Measurements from ENCODE around the gene AFF3. TPM values are rescaled to one million over a fixed set of nuclear protein-coding genes. Genes with fewer than 3 reads are reported as not detected.
A peak's percentile ranks its signal among the peaks of the same experiment; 100 is the strongest.

AFF3 gene
- total RNA-seq, 1 experiment from 2014 or later, result 0.22 TPM

DNA sequence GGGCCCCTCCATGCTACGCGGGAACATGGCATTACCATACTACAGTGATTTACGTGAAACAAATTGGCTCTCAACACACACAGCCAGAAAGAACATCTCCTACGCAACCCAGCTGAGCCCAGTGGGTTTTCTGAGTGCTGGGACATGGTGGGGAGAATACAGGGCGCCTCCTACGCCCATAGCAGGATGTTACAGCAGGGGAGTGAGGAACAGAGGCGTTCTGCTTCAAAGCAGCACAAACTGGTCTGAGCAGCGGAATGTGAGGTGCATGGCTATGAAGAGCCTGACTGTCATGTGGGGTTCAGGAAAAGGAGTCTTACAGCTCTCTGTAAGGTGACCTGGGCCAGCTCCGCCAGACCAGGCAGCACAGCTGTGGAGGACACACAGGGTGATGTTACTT is 543.9 kb downstream of the AFF3 start:
- Histone ChIP-seq H4K5ac (ENCODE audit: insufficient read length, low read depth, low read length) (no peak overlapping the region), H3K79me2 (ENCODE audit: insufficient read depth, low read length) (no peaks in the 10 kb centered on the region), H3T11ph (ENCODE audit: low read length) (no peak overlapping the region), H3K23me2 (ENCODE audit: insufficient read length, low read depth, low read length, poor library complexity, severe bottlenecking) (no peaks in the 10 kb centered on the region), H3K18ac (ENCODE audit: insufficient read length, low read depth, low read length) (no peak overlapping the region), H2AK5ac (ENCODE audit: insufficient read length, low read length) (no peak overlapping the region), H2BK12ac (ENCODE audit: insufficient read length, low read depth, low read length) (no peak overlapping the region), H4K8ac (replicated peaks; ENCODE audit: insufficient read length, low read depth, low read length) (no peak overlapping the region), H3K9me3 (ENCODE audit: control insufficient read depth, low read depth, low read length) (no peaks in the 10 kb centered on the region), H2BK20ac (ENCODE audit: low read depth, low read length, poor library complexity, severe bottlenecking) (no peak overlapping the region), H2BK120ac (ENCODE audit: low read depth, low read length, poor library complexity, severe bottlenecking) (no peak overlapping the region), H3K4ac (ENCODE audit: low read depth, low read length) (no peak overlapping the region), H3K27me3 (ENCODE audit: insufficient read depth, low read length) (no peaks in the 10 kb centered on the region), H4K20me1 (ENCODE audit: control insufficient read depth, insufficient read depth, insufficient read length) (no peaks in the 10 kb centered on the region), H2AFZ (ENCODE audit: low read length) (no peak overlapping the region), H3K9ac (ENCODE audit: extremely low read depth, insufficient read length, low read length) (no peak overlapping the region), H3K14ac (ENCODE audit: insufficient read depth, low read length) (no peak overlapping the region), H3K4me2 (ENCODE audit: insufficient read depth, insufficient read length, low read length) (no peak overlapping the region), H3K4me1 (ENCODE audit: insufficient read depth, low read length) (no peaks in the 10 kb centered on the region), H3K79me1 (ENCODE audit: insufficient read depth, low read depth, low read length, poor library complexity, severe bottlenecking) (no peaks in the 10 kb centered on the region), H3K56ac (ENCODE audit: insufficient read length, low read depth, low read length) (no peak overlapping the region), H3K27ac (ENCODE audit: insufficient read length, low read depth, low read length) (no peak overlapping the region), H2BK15ac (ENCODE audit: low read depth, low read length) (no peak overlapping the region), H3K23ac (ENCODE audit: insufficient read length, low read depth, low read length) (no peak overlapping the region), H2BK5ac (ENCODE audit: insufficient read length, low read length) (no peak overlapping the region), H4K91ac (ENCODE audit: insufficient read length, low read depth, low read length) (no peak overlapping the region)
- no peak overlapping the region for H3K4me3 Mint-ChIP-seq
- H3K4me1 Mint-ChIP-seq, result peaks cover 1 to 9% of the 10 kb centered on the region in 2 experiments; a peak in 2 of 4 replicates
- DNase-seq, result peak; percentile 45
- H3K9me3 Mint-ChIP-seq, result no peaks in the 10 kb centered on the region
- WGBS (ENCODE audit: extremely low coverage, insufficient read length, low lambda C conversion rate), result no CpG with 5 or more reads among the region's 9 CpGs
- TF ChIP-seq, protein P1, sequence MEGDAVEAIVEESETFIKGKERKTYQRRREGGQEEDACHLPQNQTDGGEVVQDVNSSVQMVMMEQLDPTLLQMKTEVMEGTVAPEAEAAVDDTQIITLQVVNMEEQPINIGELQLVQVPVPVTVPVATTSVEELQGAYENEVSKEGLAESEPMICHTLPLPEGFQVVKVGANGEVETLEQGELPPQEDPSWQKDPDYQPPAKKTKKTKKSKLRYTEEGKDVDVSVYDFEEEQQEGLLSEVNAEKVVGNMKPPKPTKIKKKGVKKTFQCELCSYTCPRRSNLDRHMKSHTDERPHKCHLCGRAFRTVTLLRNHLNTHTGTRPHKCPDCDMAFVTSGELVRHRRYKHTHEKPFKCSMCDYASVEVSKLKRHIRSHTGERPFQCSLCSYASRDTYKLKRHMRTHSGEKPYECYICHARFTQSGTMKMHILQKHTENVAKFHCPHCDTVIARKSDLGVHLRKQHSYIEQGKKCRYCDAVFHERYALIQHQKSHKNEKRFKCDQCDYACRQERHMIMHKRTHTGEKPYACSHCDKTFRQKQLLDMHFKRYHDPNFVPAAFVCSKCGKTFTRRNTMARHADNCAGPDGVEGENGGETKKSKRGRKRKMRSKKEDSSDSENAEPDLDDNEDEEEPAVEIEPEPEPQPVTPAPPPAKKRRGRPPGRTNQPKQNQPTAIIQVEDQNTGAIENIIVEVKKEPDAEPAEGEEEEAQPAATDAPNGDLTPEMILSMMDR (conservative IDR thresholded peaks at IDR 0.05), result peak; percentile 32; the same call in 2 of the 3 replicates
- H3K27ac Mint-ChIP-seq, result peak overlapping the region in 1 of 3 experiments; percentile 62; a peak in 1 of 7 replicates
- H3K27me3 Mint-ChIP-seq (ENCODE audit: low read depth), result no peaks in the 10 kb centered on the region; the same call in 1 of the 2 replicates
- H3K36me3 Mint-ChIP-seq (ENCODE audit: insufficient read depth in 1 of 3, low read depth in 3 of 3), result no peaks in the 10 kb centered on the region
